HG03565 (cell line): ENCODE results near the gene SSBP3.
"Not testable (repeated sequence)": the region's sequence is repeated elsewhere in the genome, so short reads cannot be mapped to it uniquely, and the experiment has no call there.

Source experiments
- ATAC-seq: cut with Tn5 transposase; IDR thresholded peaks from one replicate; pipeline ENCODE4 v1.9.1; 2021; ENCODE audit warnings: mild to moderate bottlenecking, moderate library complexity; ENCODE audit not compliant: unreplicated experiment

SSBP3 gene

GRCh38 chr1:54227891-54228310 is 178.3 kb downstream of the SSBP3 start:
- no peak for ATAC-seq

- no peak for ATAC-seq
Measured at GRCh38 chr1:54227091-54227602, 179.0 kb downstream of the SSBP3 start.

DNA sequence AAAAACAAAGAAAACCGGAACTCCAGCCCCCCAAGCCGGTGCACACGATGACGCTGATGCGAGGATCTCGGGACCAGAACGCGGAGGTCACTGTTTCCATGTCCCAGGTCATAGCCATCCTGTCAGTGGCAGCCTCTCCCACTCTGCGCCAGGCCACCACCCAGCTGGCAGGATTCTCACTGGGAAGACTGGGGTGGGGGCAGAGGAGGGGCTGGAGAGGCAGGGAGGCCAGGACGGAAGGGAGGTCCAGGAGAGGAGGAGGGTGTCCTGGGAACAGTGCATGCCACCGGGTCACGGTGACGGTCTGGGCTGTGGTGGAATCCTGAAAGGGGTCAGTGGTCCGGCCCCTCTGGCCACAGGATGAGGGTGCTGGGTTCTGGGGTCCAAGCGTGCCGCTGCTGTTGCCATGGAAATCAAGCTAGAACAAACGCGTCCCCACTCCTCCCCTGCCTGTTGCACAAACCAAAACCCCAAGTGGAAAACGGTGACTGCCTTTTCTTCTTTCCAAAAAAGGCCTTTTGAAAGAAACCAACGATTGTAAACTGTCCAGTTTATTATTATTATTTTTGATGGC is 180.1 kb downstream of the SSBP3 start:
- no peak for ATAC-seq

- ATAC-seq, result no peak
Measured at GRCh38 chr1:54225378-54225777, 180.8 kb downstream of the SSBP3 start.

DNA sequence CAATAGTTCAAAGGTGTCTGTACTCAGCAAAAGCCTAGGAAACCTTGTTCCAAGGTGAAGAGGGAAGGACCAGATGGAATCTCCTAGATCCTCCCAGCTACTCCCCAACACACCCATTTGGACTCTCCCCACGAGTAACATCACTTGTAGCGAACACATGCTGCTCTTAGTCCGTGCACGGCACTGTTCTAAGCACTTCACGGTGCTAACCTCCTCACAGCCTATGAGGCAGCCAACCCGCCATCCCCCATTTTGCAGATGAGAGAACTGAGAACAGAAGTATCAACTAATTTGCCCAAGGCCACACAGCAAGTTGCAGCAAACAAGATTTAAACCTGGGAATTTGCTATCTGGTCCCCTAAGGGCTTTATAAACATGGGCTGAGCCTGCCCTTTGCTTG is 182.0 kb downstream of the SSBP3 start:
- no peak for ATAC-seq

DNA sequence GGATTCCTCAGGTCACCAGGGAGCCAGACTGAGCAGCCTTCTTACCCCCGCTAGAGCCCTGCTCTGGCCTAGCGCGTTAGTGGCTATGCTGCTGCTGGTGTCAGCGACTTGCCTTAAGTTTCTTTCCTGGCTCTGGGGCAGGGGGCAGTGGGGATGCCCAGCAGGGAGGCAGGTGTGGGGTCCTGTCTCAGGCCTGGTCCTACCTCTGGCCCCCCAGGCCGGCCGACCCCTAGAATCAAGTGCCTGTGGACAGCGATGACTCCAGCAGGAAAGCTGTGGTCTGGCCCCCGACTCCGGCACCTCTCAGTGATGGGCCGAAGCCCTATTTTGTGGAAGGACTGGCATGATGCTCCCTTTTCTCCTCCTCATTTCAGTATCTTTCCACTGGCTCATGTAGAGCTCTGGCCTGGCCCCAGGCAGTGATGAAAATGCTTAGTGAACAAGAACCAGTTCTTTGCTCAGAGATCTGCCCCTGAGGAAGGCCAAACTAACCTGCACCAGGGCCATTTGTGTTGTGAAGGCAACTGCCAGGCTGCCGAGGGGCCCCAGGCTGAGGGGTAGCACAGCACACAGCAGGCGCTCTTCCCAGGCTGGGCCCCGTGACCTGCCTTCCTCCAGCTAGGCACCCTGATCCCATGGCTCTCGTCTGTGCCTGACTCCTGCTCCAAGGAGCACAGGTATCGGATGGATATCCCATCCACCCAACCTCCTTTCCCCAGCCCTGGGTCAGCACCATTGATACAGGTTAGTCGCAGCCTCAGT is 182.6 kb downstream of the SSBP3 start:
- no peak for ATAC-seq

- ATAC-seq, result no peak
Measured at GRCh38 chr1:54222711-54223110, 183.5 kb downstream of the SSBP3 start.

DNA sequence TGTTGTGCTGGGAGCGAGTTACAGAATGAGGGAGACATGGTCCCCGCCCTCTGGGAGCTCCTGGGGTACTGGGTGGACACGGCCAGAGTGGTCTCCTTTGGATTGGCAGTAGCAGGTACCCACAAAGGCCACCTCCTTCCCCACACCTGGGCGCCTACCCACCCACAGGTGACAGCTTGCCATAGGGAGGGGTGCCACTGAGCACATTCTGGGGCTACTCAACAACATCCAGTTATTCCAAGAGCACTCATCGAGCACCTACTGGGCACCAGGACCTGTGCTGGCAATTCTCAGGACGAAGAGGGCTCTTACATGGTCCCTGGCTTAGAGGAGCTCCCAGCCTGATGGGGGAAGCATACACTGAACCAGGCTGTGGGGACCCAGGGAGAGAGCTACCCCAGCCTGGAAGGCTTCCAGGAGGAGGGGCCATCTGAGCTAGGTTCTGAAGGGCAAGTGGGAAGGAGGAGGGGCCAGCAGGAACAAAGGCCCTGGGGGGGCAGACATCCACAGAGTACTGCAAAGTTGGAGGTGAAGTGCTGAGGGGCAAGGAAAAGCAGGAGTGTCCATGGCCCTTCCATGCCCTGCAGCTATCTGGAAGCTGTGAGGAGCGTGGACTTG is 184.2 kb downstream of the SSBP3 start:
- no peak for ATAC-seq

DNA sequence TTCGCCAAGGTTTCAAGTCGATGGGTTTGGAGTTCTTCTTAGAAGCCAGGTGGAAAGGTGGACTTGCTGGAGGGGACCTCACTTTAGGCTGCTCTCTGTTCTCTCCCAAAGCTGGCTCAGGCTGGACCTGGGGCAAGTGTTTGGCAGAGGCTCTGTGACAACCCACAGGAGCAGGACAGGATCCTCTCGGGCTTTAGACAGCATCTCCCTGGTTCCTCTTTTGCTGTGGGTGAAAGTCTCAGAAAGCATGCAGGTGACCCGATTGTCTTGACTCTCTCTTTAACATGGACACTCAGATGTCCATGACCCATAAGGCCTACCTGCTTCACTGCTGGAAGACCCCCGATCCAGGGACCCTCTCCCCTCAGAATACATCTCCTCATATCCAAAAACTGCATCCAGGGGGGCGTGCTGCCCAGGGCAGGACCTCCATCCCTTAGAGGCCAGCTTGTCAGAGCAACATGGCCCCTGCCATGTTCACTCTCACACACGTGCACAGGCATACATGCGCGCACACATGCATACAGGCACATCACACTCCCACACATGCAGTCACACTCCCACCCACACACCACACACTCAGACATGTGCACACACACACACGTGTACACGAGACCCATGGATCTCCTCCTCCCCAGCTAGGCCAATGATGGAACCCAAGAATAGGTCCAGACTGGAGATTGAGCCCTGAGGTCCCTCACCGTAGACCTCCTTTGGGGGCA is 184.9 kb downstream of the SSBP3 start:
- no peak for ATAC-seq

DNA sequence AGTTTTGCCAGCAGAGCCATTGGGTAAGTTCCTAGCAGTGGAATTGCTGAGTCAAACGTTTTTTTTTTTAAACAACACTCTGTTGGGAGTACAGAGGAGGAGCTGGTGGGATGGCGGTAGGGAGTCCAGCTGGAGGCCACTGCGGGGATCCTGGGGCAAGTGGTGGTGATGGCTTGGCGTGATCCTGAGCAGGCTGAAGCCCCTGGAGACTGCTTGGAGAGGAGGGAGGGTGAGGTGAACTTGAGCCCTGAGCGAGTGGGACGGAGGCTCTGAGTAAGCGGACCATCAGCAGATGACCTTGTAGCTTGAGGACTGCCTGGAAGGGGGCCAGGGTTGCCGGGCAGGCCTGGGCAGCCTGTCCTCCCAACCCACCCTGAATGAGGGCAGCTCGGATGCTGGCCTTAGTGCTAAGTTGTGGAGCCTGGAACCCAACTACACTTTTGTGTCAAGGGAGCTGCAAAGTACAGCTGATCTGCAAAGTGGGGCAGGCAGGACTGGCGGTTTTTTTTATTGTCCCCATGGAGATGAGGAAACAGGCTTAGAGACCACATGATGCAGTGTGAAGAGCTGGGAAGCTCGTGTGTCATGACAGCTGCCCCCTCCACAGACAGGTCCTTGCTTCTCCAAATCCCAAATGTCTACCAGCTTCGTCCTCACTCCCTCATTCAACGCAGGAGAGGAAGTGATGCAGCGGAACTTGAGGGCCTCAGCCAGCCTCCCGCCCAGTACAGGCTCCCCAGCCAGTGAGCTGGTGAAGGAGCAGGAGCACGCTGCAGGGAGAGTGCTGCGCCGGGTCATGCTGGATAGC is 186.0 kb downstream of the SSBP3 start:
- ATAC-seq, result no peak

GRCh38 chr1:54219688-54220003 is 186.5 kb downstream of the SSBP3 start:
- ATAC-seq, result no peak

GRCh38 chr1:54218883-54219687 is 187.1 kb downstream of the SSBP3 start:
- no peak for ATAC-seq

DNA sequence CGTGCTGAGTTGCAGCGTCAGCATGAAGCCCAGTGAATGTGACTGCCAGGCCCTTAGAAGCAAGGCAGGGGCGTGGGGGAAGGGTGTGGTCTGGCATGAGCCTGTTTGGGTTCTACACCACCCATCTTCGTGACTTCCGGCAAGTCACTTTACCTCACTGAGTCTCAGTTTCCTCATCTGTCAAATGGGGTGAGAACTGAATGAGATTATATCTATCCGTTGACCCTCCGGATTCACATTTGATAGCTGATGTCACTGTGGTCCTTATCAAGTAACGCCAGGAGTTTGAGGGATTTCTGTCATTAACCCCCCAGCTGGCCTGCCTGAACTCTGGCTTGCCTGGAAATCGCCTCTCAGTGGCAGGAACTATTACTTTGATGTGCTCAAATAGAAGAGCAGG is 190.7 kb downstream of the SSBP3 start:
- ATAC-seq, result no peak

DNA sequence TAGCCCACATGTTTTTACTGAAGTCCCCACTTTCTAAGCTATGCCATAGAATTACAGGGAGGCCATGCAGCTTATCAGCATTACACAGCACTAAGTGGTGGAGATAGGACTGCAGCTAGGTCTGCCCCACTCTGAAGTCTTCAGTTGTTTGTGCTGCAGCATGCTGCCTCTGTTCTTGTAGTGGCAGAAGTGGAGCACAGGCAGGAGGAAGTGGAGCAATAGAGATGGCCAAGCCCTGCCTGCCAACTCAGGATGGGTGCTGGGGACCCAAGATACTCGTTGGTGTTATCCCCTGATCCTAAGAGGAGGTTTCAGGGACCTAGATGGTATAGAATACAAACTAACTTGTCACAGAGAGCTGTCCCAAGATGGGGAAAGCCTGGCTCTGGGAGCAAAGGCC is 193.3 kb downstream of the SSBP3 start:
- no peak for ATAC-seq

GRCh38 chr1:54207896-54208295 is 198.3 kb downstream of the SSBP3 start:
- not testable (repeated sequence) for ATAC-seq

DNA sequence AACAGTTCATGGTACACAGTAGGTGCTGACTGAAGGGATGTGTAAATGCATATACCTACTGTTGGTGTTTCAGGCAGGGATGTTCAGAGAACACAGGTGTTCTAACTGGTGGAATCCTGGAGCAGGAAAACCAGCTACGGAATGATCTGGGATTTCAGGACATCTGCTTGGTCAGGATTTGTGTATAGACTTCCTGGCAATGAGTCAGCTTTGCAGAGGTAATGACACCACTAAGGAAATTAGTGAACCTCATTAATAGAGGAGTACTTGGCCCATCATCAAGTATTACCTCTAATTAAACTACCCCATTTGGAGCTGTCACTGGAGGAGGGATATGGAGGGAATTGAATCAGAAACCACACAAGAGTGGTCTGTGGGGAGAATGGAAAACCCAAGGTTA is 198.9 kb downstream of the SSBP3 start:
- ATAC-seq, result no peak

- no peak for ATAC-seq
Measured at GRCh38 chr1:54204199-54204598, 202.0 kb downstream of the SSBP3 start.

- ATAC-seq, result no peak
Measured at GRCh38 chr1:54200519-54200997, 205.6 kb downstream of the SSBP3 start.

GRCh38 chr1:54199765-54200518 is 206.3 kb downstream of the SSBP3 start, which contains the start of the genes CYB5RL and MRPL37:
TSS of gene CYB5RL (minus strand) at chr1:54200030. CDS start at chr1:54195616, 4,414 bp downstream.
TSS of gene MRPL37 (plus strand) at chr1:54200167. CDS start at chr1:54200244, 77 bp downstream.
- ATAC-seq, result peak; percentile 86
